ENCODE results near the gene CORO2B.
A peak's percentile ranks its signal among the peaks of the same experiment; 100 is the strongest.

CORO2B gene

DNA sequence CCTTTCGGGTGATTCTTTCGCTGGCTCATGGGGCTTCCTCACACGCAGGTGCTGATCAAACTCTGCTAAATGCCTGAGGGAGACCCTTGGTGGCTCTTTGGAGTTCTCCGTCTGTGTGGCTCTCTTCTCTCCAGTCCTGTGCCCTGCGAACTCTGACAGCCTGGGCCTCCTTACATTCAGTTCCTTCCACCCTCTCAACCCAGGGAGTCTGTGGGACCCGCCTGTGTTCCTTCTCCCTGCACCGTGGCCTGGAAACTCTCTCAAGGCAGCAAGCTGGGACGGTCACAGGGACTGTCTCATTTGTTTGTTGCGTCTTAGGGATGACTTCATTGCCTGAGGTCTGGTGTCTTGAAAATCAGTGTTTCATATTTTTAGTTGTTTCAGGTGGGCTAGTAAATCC, 37.0 kb upstream of the CORO2B start (continued):
- TF ChIP-seq, protein P1, sequence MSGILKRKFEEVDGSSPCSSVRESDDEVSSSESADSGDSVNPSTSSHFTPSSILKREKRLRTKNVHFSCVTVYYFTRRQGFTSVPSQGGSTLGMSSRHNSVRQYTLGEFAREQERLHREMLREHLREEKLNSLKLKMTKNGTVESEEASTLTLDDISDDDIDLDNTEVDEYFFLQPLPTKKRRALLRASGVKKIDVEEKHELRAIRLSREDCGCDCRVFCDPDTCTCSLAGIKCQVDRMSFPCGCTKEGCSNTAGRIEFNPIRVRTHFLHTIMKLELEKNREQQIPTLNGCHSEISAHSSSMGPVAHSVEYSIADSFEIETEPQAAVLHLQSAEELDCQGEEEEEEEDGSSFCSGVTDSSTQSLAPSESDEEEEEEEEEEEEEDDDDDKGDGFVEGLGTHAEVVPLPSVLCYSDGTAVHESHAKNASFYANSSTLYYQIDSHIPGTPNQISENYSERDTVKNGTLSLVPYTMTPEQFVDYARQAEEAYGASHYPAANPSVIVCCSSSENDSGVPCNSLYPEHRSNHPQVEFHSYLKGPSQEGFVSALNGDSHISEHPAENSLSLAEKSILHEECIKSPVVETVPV (CRISPR knock-in tag; IDR thresholded peaks at IDR 0.05), result no peak
- TF ChIP-seq TCF4 (CRISPR knock-in tag; IDR thresholded peaks at IDR 0.05; ENCODE audit: borderline replicate concordance) (no peak), ARNTL (CRISPR knock-in tag; IDR thresholded peaks at IDR 0.05; ENCODE audit: borderline replicate concordance, low read depth) (no peak), ISL1 (CRISPR knock-in tag; IDR thresholded peaks at IDR 0.05) (no peak), SNAI2 (CRISPR knock-in tag; IDR thresholded peaks at IDR 0.05) (no peak)

DNA sequence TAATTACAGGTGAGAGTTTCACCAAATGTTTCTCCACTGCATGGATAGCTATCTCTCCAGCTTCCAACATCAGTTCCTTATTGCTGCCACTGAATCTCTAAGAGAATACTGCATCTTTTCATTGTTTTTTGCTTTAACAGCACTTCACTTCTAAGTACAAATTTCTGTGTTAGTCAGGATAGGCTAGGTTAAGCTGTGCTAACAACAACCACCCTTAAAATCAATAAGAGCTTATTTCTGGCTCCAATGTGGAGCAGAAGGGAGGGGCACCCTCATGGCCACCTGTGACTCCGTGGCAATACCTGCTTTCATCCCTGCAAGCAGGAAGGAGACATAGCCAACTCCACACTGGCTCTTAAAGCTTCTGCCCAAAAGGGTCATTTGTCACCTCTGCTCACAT, 36.4 kb upstream of the CORO2B start:
- TF ChIP-seq PPARA (CRISPR knock-in tag; IDR thresholded peaks at IDR 0.05; ENCODE audit: borderline replicate concordance) (no peak), ZC3H10 (CRISPR knock-in tag; IDR thresholded peaks at IDR 0.05) (no peak), TCF4 (CRISPR knock-in tag; IDR thresholded peaks at IDR 0.05; ENCODE audit: borderline replicate concordance) (no peak), ZNF565 (CRISPR knock-in tag; conservative IDR thresholded peaks at IDR 0.05; ENCODE audit: low read depth) (no peak), GLIS3 (CRISPR knock-in tag; IDR thresholded peaks at IDR 0.05) (no peak), SNAI2 (CRISPR knock-in tag; IDR thresholded peaks at IDR 0.05) (no peak), RARB (CRISPR knock-in tag; IDR thresholded peaks at IDR 0.05) (no peak), ARNTL (CRISPR knock-in tag; IDR thresholded peaks at IDR 0.05; ENCODE audit: borderline replicate concordance, low read depth) (no peak), ZFP3 (CRISPR knock-in tag; IDR thresholded peaks at IDR 0.05) (no peak)
- TF ChIP-seq, protein P2, sequence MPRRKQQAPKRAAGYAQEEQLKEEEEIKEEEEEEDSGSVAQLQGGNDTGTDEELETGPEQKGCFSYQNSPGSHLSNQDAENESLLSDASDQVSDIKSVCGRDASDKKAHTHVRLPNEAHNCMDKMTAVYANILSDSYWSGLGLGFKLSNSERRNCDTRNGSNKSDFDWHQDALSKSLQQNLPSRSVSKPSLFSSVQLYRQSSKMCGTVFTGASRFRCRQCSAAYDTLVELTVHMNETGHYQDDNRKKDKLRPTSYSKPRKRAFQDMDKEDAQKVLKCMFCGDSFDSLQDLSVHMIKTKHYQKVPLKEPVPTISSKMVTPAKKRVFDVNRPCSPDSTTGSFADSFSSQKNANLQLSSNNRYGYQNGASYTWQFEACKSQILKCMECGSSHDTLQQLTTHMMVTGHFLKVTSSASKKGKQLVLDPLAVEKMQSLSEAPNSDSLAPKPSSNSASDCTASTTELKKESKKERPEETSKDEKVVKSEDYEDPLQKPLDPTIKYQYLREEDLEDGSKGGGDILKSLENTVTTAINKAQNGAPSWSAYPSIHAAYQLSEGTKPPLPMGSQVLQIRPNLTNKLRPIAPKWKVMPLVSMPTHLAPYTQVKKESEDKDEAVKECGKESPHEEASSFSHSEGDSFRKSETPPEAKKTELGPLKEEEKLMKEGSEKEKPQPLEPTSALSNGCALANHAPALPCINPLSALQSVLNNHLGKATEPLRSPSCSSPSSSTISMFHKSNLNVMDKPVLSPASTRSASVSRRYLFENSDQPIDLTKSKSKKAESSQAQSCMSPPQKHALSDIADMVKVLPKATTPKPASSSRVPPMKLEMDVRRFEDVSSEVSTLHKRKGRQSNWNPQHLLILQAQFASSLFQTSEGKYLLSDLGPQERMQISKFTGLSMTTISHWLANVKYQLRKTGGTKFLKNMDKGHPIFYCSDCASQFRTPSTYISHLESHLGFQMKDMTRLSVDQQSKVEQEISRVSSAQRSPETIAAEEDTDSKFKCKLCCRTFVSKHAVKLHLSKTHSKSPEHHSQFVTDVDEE (CRISPR knock-in tag; IDR thresholded peaks at IDR 0.05), result no peak
- no peak for ATAC-seq

DNA sequence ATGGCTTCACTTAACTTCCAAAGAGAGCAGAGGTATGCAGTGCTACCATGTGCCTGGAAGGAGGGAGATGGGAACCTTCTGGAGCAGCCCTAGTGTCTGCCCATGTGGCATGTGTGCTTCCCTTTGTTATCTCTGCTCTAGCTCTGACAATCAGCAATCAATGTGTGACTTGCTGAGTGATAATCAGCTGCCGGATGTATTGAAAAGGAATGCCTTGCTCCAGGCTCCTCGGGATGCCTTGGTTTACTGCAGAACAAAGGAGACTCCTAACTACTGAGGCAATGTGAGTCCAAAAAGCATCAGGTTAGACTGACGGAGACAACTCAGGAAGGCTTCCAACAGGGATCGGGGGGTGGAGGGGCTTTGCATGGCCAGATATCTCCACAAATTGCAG, 36.0 kb upstream of the CORO2B start:
- ATAC-seq, result peak; percentile 17; the same call in 1 of the 3 replicates
- no peak for TF ChIP-seq ESRRG (CRISPR knock-in tag; IDR thresholded peaks at IDR 0.05)
- TF ChIP-seq, protein P3, sequence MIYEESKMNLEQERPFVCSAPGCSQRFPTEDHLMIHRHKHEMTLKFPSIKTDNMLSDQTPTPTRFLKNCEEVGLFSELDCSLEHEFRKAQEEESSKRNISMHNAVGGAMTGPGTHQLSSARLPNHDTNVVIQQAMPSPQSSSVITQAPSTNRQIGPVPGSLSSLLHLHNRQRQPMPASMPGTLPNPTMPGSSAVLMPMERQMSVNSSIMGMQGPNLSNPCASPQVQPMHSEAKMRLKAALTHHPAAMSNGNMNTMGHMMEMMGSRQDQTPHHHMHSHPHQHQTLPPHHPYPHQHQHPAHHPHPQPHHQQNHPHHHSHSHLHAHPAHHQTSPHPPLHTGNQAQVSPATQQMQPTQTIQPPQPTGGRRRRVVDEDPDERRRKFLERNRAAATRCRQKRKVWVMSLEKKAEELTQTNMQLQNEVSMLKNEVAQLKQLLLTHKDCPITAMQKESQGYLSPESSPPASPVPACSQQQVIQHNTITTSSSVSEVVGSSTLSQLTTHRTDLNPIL (CRISPR knock-in tag; IDR thresholded peaks at IDR 0.05; ENCODE audit: low read depth), result no peak
- no peak for TF ChIP-seq TOX (CRISPR knock-in tag; IDR thresholded peaks at IDR 0.05; ENCODE audit: borderline replicate concordance)
- TF ChIP-seq CSDC2 (CRISPR knock-in tag; IDR thresholded peaks at IDR 0.05), result no peak
- no peak for TF ChIP-seq ZC3H10 (CRISPR knock-in tag; IDR thresholded peaks at IDR 0.05)
- no peak for TF ChIP-seq SNAI2 (CRISPR knock-in tag; IDR thresholded peaks at IDR 0.05)
- TF ChIP-seq ZFP3 (CRISPR knock-in tag; IDR thresholded peaks at IDR 0.05), result no peak
- TF ChIP-seq ZNF70 (CRISPR knock-in tag; IDR thresholded peaks at IDR 0.05), result no peak
- no peak for TF ChIP-seq ISL1 (CRISPR knock-in tag; IDR thresholded peaks at IDR 0.05)
- TF ChIP-seq, protein P2 (CRISPR knock-in tag; IDR thresholded peaks at IDR 0.05), result no peak

DNA sequence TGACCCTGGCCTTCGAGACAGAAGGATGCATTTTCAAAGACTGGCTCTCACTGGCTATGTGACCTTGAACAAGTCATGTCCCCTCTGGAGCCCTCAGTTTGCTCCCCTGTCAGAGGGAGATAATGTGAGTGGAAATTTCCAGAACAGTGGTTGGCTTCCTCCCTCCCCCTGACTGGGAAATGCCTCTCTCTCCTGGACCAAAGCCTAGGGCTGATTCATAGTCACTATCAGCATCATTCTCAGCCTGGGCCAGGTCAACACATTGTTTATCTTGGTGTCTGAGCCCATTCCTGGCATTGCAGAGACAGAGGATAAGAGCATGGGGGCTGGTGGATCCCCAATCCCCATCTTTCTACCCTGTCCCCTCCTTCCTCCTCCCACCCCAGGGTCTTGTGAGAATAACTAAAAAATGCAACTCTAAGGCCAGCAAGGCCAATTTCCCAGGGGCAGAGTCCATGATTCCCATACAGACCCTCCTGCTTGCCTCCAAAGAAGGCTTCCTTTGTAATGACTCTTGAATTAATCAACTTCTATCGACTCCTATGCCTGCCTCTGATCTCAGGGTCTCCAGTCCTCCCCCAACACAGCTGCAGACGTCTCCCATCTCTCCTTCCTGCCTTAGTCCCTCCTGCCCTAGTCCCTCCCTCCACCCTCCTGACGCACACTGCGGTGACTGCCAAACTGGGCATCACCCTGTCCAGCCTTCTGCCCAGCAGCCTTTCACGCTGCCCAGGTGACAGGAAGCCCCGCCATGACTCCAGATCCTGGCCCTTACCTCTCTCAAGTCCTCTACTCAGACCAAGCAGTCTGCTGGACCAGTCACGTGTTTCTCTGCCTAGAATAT, 35.4 kb upstream of the CORO2B start:
- TF ChIP-seq ISL1 (CRISPR knock-in tag; IDR thresholded peaks at IDR 0.05) (peak; percentile 43), TCF4 (CRISPR knock-in tag; IDR thresholded peaks at IDR 0.05; ENCODE audit: borderline replicate concordance) (no peak)
- peak; percentile 91 for ATAC-seq

Data from SK-N-SH treated with all-trans-retinoic acid at 6 μM for 48 hours (cell line).